Neuronal stem cell (in vitro differentiated cells): ENCODE results near the gene GSTT4. TPM values are rescaled to one million over a fixed set of nuclear protein-coding genes. Genes with fewer than 3 reads are reported as not detected.

Experiments
- DNase-seq: peaks from one replicate; pipeline ENCODE4 v3.0.0-alpha.2; 2013; ENCODE audit warnings: low spot score
- H2AFZ ChIP-seq: one replicate; pipeline ENCODE4 v1.6.1; 2013; ENCODE audit warnings: mild to moderate bottlenecking, low read length, inconsistent platforms
- H2AK5ac ChIP-seq: 2 replicates; pipeline ENCODE4 v1.6.1; 2013; ENCODE audit warnings: low read depth, mild to moderate bottlenecking, inconsistent platforms, low read length, moderate library complexity, mixed read lengths
- H2BK120ac ChIP-seq: 2 replicates; pipeline ENCODE4 v1.6.1; 2013; ENCODE audit warnings: low read depth, mild to moderate bottlenecking, inconsistent platforms, low read length, moderate library complexity, mixed read lengths
- H2BK12ac ChIP-seq: one replicate; pipeline ENCODE4 v1.6.1; 2013; ENCODE audit warnings: low read length, inconsistent platforms
- H2BK15ac ChIP-seq: 2 replicates; pipeline ENCODE4 v1.6.1; 2013; ENCODE audit warnings: mild to moderate bottlenecking, low read length, inconsistent platforms, mixed read lengths
- H2BK5ac ChIP-seq: one replicate; pipeline ENCODE4 v1.6.1; 2013; ENCODE audit warnings: inconsistent platforms, mild to moderate bottlenecking, low read length, moderate library complexity
- H3K14ac ChIP-seq: one replicate; pipeline ENCODE4 v1.6.1; 2013; ENCODE audit warnings: low read length, inconsistent platforms
- H3K18ac ChIP-seq: 2 replicates; pipeline ENCODE4 v1.6.1; 2013; ENCODE audit warnings: low read length, inconsistent platforms
- H3K23ac ChIP-seq: 2 replicates; pipeline ENCODE4 v1.6.1; 2013; ENCODE audit warnings: low read depth, mild to moderate bottlenecking, mixed read lengths, low read length, inconsistent platforms; ENCODE audit not compliant: poor library complexity
- H3K27ac ChIP-seq: replicated peaks from 3 replicates; pipeline ENCODE4 v1.5.1; 2013; ENCODE audit warnings: low read length, inconsistent platforms
- H3K27me3 ChIP-seq, 3 experiments: 2 replicates each; pipeline ENCODE4 v1.6.1; 2013; ENCODE audit warnings: low read length in 3 of 3, mild to moderate bottlenecking in 2 of 3, inconsistent platforms in 1 of 3, low read depth in 1 of 3, mixed read lengths in 1 of 3, moderate library complexity in 1 of 3; ENCODE audit not compliant: control insufficient read depth in 3 of 3, insufficient read depth in 3 of 3
- H3K36me3 ChIP-seq, 2 donors: replicated peaks in 1 of 2; 2 replicates each; pipeline ENCODE4 v1.6.1; 2013; ENCODE audit warnings: low read length in 2 of 2; ENCODE audit not compliant: control insufficient read depth in 2 of 2, insufficient read depth in 2 of 2
- H3K4ac ChIP-seq: 2 replicates; pipeline ENCODE4 v1.6.1; 2013; ENCODE audit warnings: inconsistent platforms, mild to moderate bottlenecking, low read length, moderate library complexity
- H3K4me1 ChIP-seq, 2 donors: 1 replicate in 1 of 2; 2 replicates in 1 of 2; pipeline ENCODE4 v1.6.1; 2013; ENCODE audit warnings: low read length in 2 of 2, low read depth in 1 of 2; ENCODE audit not compliant: control insufficient read depth in 2 of 2, insufficient read depth in 1 of 2
- H3K4me2 ChIP-seq: one replicate; pipeline ENCODE4 v1.6.1; 2013; ENCODE audit warnings: mild to moderate bottlenecking, low read length, inconsistent platforms; ENCODE audit not compliant: insufficient read depth, poor library complexity, severe bottlenecking
- H3K4me3 ChIP-seq, 2 donors: 2 replicates each; pipeline ENCODE4 v1.5.1; 2013; ENCODE audit warnings: low read length in 2 of 2, mild to moderate bottlenecking in 2 of 2, inconsistent platforms in 1 of 2, moderate library complexity in 1 of 2
- H3K79me1 ChIP-seq: one replicate; pipeline ENCODE4 v1.6.1; 2013; ENCODE audit warnings: low read depth, mild to moderate bottlenecking, inconsistent platforms, low read length, moderate library complexity
- H3K9ac ChIP-seq: one replicate; pipeline ENCODE4 v1.6.1; 2013; ENCODE audit warnings: mild to moderate bottlenecking, low read depth, low read length, inconsistent platforms; ENCODE audit not compliant: poor library complexity
- H3K9me3 ChIP-seq, 2 donors: replicated peaks in 1 of 2; 2 replicates each; pipeline versions ENCODE3 to v1.6.1; 2013; ENCODE audit warnings: low read length in 2 of 2, mild to moderate bottlenecking in 2 of 2, inconsistent platforms in 1 of 2, low read depth in 1 of 2, mixed read lengths in 1 of 2, moderate library complexity in 1 of 2; ENCODE audit not compliant: control insufficient read depth in 2 of 2, insufficient read depth in 1 of 2
- H4K8ac ChIP-seq: one replicate; pipeline ENCODE4 v1.6.1; 2013; ENCODE audit warnings: low read depth, mild to moderate bottlenecking, inconsistent platforms, low read length, moderate library complexity
- H4K91ac ChIP-seq: one replicate; pipeline ENCODE4 v1.6.1; 2013; ENCODE audit warnings: low read length, low read depth, mild to moderate bottlenecking, inconsistent platforms; ENCODE audit not compliant: poor library complexity
- WGBS, 2 donors: extraction: QIAGEN DNeasy Blood & Tissue Kit; methylation state at CpG; one replicate each; pipeline ENCODE4 v1.1.7; 2013; ENCODE audit warnings: missing lambda C conversion rate in 2 of 2, mixed read lengths in 1 of 2; ENCODE audit not compliant: insufficient read length in 2 of 2, insufficient replicate concordance in 1 of 2; ENCODE audit errors: extremely low coverage in 2 of 2; 5-methylcytosine and 5-hydroxymethylcytosine counted together
- polyA plus RNA-seq, 2 experiments: library from polyadenylated mRNA; stranded (reverse); fragments of 200-250 nt; gene quantifications; one replicate each; pipeline ENCODE4 v1.2.3, GENCODE V29; 2013

GSTT4 gene
- polyA plus RNA-seq (2013, experiment 1 of 2) = not detected
- polyA plus RNA-seq (2013, experiment 2 of 2) = not detected

DNA sequence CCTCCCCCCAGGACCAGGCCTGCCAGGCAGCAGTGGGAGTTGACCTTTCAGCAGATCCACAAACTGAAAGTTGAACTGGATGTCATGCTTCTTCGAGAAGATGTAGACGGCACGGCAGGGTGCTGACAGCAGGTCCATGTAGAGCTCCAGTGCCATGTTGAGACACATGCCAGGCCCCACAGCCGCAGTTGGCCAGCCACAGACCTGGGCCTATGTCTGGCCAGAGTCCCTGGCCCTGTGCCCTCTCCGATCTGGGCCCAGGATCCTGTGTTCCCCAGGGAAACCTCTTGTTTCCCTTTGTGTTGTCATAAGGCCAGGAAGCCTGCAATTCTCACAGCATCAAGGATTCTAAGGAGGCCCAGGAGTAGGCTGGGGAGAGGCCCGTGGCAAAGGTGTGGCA is at the start of gene GSTT4:
Gene GSTT4, minus strand, starts transcription at position 253 of the 400 bp plus-strand sequence. Its CDS starts 97 bp downstream, at position 156.
- no peak for DNase-seq
- Histone ChIP-seq H3K4me3 (no peak within 1 kb of the TSS), H2AFZ (peak within 1 kb of the TSS; percentile 65)

DNA sequence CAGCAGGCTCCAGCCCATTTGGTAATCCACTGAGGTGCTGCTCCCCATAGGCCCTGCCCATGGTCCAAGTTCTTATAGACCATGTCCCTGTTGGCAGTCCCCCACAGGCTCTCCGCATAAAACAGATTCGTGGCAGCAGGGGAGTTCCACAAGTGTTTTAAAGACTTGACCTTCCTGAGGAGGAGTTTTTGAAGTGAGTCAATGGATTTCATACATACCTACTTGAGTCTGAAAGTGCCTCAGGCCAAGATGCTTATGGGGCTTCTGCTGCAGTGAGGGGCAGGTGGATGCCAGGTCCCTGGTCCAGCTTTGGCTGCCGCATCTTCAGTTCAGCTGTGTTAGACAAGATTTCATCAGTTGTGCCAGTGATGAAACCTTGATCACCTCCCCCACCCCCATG is 49.1 kb upstream of the GSTT4 start:
- Histone ChIP-seq H3K9me3 (no peaks in the 10 kb centered on the region), H3K4ac (no peak overlapping the region), H3K4me1 (no peaks in the 10 kb centered on the region), H3K4me3 (no peak overlapping the region), H3K27me3 (no peaks in the 10 kb centered on the region), H2AK5ac (no peak overlapping the region), H3K4me2 (no peak overlapping the region), H3K14ac (no peak overlapping the region), H3K36me3 (peaks cover 54 to 89% of the 10 kb centered on the region in 2 donors), H3K18ac (no peak overlapping the region), H2BK15ac (no peak overlapping the region), H2BK5ac (no peak overlapping the region), H2BK12ac (no peak overlapping the region), H4K8ac (no peak overlapping the region), H3K27ac (no peak overlapping the region), H2BK120ac (peak overlapping the region; percentile 53), H3K79me1 (no peaks in the 10 kb centered on the region), H3K9ac (no peak overlapping the region), H3K23ac (no peak overlapping the region), H4K91ac (no peak overlapping the region), H2AFZ (no peak overlapping the region)
- WGBS, 2 donors = no CpG with 5 or more reads among the region's 3 CpGs
- DNase-seq = no peak

More for the DNA sequence above, at the start of gene GSTT4:
- Histone ChIP-seq H3K14ac (peak within 1 kb of the TSS; percentile 56), H3K27ac (no peak within 1 kb of the TSS), H3K4me1 (peaks cover 4 to 8% of the 10 kb centered on the region in 2 donors), H2BK120ac (peak within 1 kb of the TSS; percentile 76), H3K79me1 (no peaks in the 10 kb centered on the region), H4K8ac (no peak within 1 kb of the TSS), H3K23ac (no peak within 1 kb of the TSS), H4K91ac (no peak within 1 kb of the TSS), H2BK15ac (peak within 1 kb of the TSS; percentile 29), H3K18ac (peak within 1 kb of the TSS; percentile 23), H3K4ac (no peak within 1 kb of the TSS), H3K4me2 (no peak within 1 kb of the TSS), H2BK5ac (no peak within 1 kb of the TSS), H2AK5ac (peak within 1 kb of the TSS; percentile 6), H3K9ac (peak within 1 kb of the TSS; percentile 18), H3K9me3 (peaks cover 0 to 8% of the 10 kb centered on the region in 2 donors), H3K36me3 (no peaks in the 10 kb centered on the region), H2BK12ac (no peak within 1 kb of the TSS), H3K27me3 (peaks cover 0 to 32% (median 0%) of the 10 kb centered on the region in 3 experiments)
- WGBS, 2 donors = no CpG with 5 or more reads among the region's 6 CpGs

DNA sequence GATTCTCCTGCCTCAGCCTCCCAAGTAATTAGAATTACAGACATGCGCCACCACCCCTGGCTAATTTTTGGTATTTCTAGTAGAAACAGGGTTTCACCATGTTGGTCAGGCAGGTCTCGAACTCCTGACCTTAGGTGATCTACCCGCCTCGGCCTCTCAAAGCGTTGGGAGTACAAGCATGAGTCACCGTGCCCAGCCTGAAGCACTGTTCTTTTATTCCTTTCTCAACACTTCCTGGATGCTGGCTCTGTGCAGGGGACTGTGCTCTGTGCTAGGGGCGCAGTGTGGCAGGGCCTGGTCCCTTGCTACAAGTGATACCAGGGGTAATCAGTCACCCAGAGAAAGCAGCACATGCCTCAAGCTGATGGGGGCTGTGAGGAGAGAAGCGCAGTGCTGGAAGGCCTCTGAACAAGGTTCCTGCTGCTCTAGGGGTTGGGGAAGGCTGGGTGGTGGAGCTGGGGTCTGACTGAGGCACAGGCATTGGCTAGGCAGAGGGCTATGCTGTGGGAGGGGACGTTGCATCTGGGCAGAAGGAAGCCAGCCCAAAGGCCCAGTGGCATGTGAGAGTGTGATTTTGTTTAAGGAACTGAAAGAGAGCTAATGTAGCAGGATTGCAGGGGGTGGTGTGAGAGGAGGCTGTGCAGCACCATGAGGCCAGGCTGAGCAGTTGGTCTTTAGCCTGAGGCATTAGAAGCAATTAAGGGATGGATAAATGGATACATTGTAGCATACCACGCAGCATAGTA is 48.4 kb upstream of the GSTT4 start:
- Histone ChIP-seq H3K4me3 (peak overlapping the region in 1 of 2 donors; percentile 10), H4K91ac (no peak overlapping the region), H3K14ac (no peak overlapping the region), H2BK12ac (no peak overlapping the region), H3K27me3 (no peaks in the 10 kb centered on the region), H3K79me1 (no peaks in the 10 kb centered on the region), H3K23ac (no peak overlapping the region), H3K4me2 (no peak overlapping the region), H2BK5ac (no peak overlapping the region), H3K4me1 (no peaks in the 10 kb centered on the region), H3K27ac (no peak overlapping the region), H3K36me3 (peaks cover 53 to 89% of the 10 kb centered on the region in 2 donors), H4K8ac (no peak overlapping the region), H2AFZ (no peak overlapping the region), H3K9ac (peak overlapping the region; percentile 9), H2AK5ac (no peak overlapping the region), H3K18ac (no peak overlapping the region), H2BK15ac (no peak overlapping the region), H2BK120ac (no peak overlapping the region), H3K9me3 (no peaks in the 10 kb centered on the region), H3K4ac (no peak overlapping the region)
- no peak for DNase-seq
- WGBS, 2 donors = no CpG with 5 or more reads among the region's 10 CpGs

DNA sequence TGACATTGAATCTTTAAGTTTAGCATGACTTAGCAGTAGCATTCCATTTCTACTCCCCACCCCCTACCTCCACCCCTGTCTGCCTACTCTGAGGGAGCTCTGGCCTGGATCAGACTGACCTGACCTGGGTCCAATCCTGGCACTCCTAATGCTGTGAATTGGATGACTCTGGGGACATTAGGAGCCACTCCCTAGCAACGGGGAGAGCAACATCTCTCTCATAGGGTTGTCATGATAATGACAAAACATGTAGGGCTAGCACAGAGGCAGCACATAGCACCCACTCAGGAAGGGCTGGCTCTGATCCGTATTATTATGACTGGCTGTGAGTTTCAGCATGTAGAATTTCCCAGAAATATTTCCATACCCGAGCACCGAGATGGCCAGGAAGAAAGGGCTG is 46.3 kb upstream of the GSTT4 start:
- peaks cover 49 to 89% of the 10 kb centered on the region in 2 donors for H3K36me3 ChIP-seq
- no peak overlapping the region for H4K91ac ChIP-seq
- no peak overlapping the region for H3K27ac ChIP-seq
- no peak overlapping the region for H3K18ac ChIP-seq
- H3K27me3 ChIP-seq = no peaks in the 10 kb centered on the region
- H2BK120ac ChIP-seq = no peak overlapping the region
- H3K9ac ChIP-seq = no peak overlapping the region
- H3K79me1 ChIP-seq = peaks cover 1% of the 10 kb centered on the region
- no peak overlapping the region for H3K14ac ChIP-seq
- no peak overlapping the region for H3K4me2 ChIP-seq
- peaks cover 0 to under 1% of the 10 kb centered on the region in 2 donors for H3K4me1 ChIP-seq
- H4K8ac ChIP-seq = no peak overlapping the region
- no peak overlapping the region for H2BK12ac ChIP-seq
- H3K4ac ChIP-seq = no peak overlapping the region
- H2BK15ac ChIP-seq = no peak overlapping the region
- H2BK5ac ChIP-seq = no peak overlapping the region
- no peak overlapping the region for H3K4me3 ChIP-seq
- H2AK5ac ChIP-seq = no peak overlapping the region
- H2AFZ ChIP-seq = no peak overlapping the region
- no peak overlapping the region for H3K23ac ChIP-seq
- no peaks in the 10 kb centered on the region for H3K9me3 ChIP-seq
- DNase-seq = no peak
- WGBS, 2 donors = no CpG with 5 or more reads among the region's 4 CpGs
